H9 (cell line): ENCODE data around the gene ELOA. TPM values are rescaled to one million over a fixed set of nuclear protein-coding genes. Genes with fewer than 3 reads are reported as not detected.

Source experiments
- DNase-seq: peaks from one replicate; pipeline ENCODE4 v3.0.0-alpha.2; 2017
- H2AFZ ChIP-seq: one replicate; pipeline ENCODE4 v1.6.1; 2013; ENCODE audit warnings: mild to moderate bottlenecking, low read length, control low read depth, moderate library complexity
- H2AK5ac ChIP-seq: 2 replicates; pipeline ENCODE4 v1.6.1; 2013; ENCODE audit warnings: low read length, control low read depth, mixed read lengths; ENCODE audit not compliant: insufficient read length
- H2BK120ac ChIP-seq: one replicate; pipeline ENCODE4 v1.6.1; 2013; ENCODE audit warnings: low read depth, mild to moderate bottlenecking, low read length, control low read depth, inconsistent platforms; ENCODE audit not compliant: poor library complexity, severe bottlenecking
- H2BK12ac ChIP-seq: 2 replicates; pipeline ENCODE4 v1.6.1; 2013; ENCODE audit warnings: low read length, control low read depth, mixed read lengths, low read depth; ENCODE audit not compliant: insufficient read length
- H2BK15ac ChIP-seq: 2 replicates; pipeline ENCODE4 v1.6.1; 2013; ENCODE audit warnings: low read depth, low read length, control low read depth
- H2BK20ac ChIP-seq: one replicate; pipeline ENCODE4 v1.6.1; 2013; ENCODE audit warnings: low read depth, mild to moderate bottlenecking, low read length, control low read depth, inconsistent platforms; ENCODE audit not compliant: poor library complexity, severe bottlenecking
- H2BK5ac ChIP-seq: 2 replicates; pipeline ENCODE4 v1.6.1; 2013; ENCODE audit warnings: low read length, control low read depth, mixed read lengths; ENCODE audit not compliant: insufficient read length
- H3K14ac ChIP-seq: 2 replicates; pipeline ENCODE4 v1.6.1; 2013; ENCODE audit warnings: low read length, control low read depth; ENCODE audit not compliant: insufficient read depth
- H3K18ac ChIP-seq: 2 replicates; pipeline ENCODE4 v1.6.1; 2013; ENCODE audit warnings: low read depth, mild to moderate bottlenecking, mixed read lengths, low read length, control low read depth; ENCODE audit not compliant: insufficient read length
- H3K23ac ChIP-seq: 2 replicates; pipeline ENCODE4 v1.6.1; 2013; ENCODE audit warnings: low read length, control low read depth, mixed read lengths, low read depth; ENCODE audit not compliant: insufficient read length
- H3K23me2 ChIP-seq: 2 replicates; pipeline ENCODE4 v1.6.1; 2013; ENCODE audit warnings: low read depth, mild to moderate bottlenecking, mixed read lengths, low read length, control low read depth; ENCODE audit not compliant: insufficient read length, poor library complexity, severe bottlenecking
- H3K27ac ChIP-seq: 2 replicates; pipeline ENCODE4 v1.5.1; 2013; ENCODE audit warnings: low read length, control low read depth, mixed read lengths, low read depth; ENCODE audit not compliant: insufficient read length
- H3K27me3 ChIP-seq: 2 replicates; pipeline ENCODE4 v1.6.1; 2013; ENCODE audit warnings: low read length, control low read depth, inconsistent platforms; ENCODE audit not compliant: insufficient read depth
- H3K4ac ChIP-seq: 2 replicates; pipeline ENCODE4 v1.6.1; 2013; ENCODE audit warnings: low read depth, mild to moderate bottlenecking, control low read depth, inconsistent platforms, low read length, moderate library complexity
- H3K4me1 ChIP-seq: 2 replicates; pipeline ENCODE4 v1.6.1; 2013; ENCODE audit warnings: low read length, control low read depth, inconsistent platforms; ENCODE audit not compliant: insufficient read depth
- H3K4me2 ChIP-seq: 2 replicates; pipeline ENCODE4 v1.6.1; 2013; ENCODE audit warnings: low read length, control low read depth, mixed read lengths; ENCODE audit not compliant: insufficient read length, insufficient read depth
- H3K56ac ChIP-seq: 2 replicates; pipeline ENCODE4 v1.6.1; 2013; ENCODE audit warnings: low read depth, mild to moderate bottlenecking, mixed read lengths, low read length, control low read depth; ENCODE audit not compliant: insufficient read length
- H3K79me1 ChIP-seq: 2 replicates; pipeline ENCODE4 v1.6.1; 2013; ENCODE audit warnings: low read depth, mild to moderate bottlenecking, moderate library complexity, low read length, control low read depth, inconsistent platforms; ENCODE audit not compliant: insufficient read depth, poor library complexity, severe bottlenecking
- H3K79me2 ChIP-seq: 2 replicates; pipeline ENCODE4 v1.6.1; 2013; ENCODE audit warnings: low read length, control low read depth, inconsistent platforms; ENCODE audit not compliant: insufficient read depth
- H3K9ac ChIP-seq: 2 replicates; pipeline ENCODE4 v1.6.1; 2013; ENCODE audit warnings: low read length, control low read depth, mixed read lengths; ENCODE audit not compliant: insufficient read length; ENCODE audit errors: extremely low read depth
- H3K9me3 ChIP-seq: one replicate; pipeline ENCODE4 v1.6.1; 2013; ENCODE audit warnings: low read depth, low read length, inconsistent platforms; ENCODE audit not compliant: control insufficient read depth
- H3T11ph ChIP-seq: one replicate; pipeline ENCODE4 v1.6.1; 2013; ENCODE audit warnings: mild to moderate bottlenecking, low read length, control low read depth, inconsistent platforms
- H4K20me1 ChIP-seq: one replicate; pipeline ENCODE4 v1.6.1; 2013; ENCODE audit not compliant: control insufficient read depth, insufficient read length, insufficient read depth
- H4K5ac ChIP-seq: 2 replicates; pipeline ENCODE4 v1.6.1; 2013; ENCODE audit warnings: low read depth, mild to moderate bottlenecking, mixed read lengths, low read length, control low read depth; ENCODE audit not compliant: insufficient read length
- H4K8ac ChIP-seq: replicated peaks from 2 replicates; pipeline ENCODE4 v1.6.1; 2013; ENCODE audit warnings: low read length, control low read depth, mixed read lengths, low read depth; ENCODE audit not compliant: insufficient read length
- H4K91ac ChIP-seq: 2 replicates; pipeline ENCODE4 v1.6.1; 2013; ENCODE audit warnings: low read depth, mild to moderate bottlenecking, moderate library complexity, mixed read lengths, low read length, control low read depth; ENCODE audit not compliant: insufficient read length
- H3K27ac Mint-ChIP-seq, 3 experiments: 2 replicates in 2 of 3; 3 replicates in 1 of 3; pipeline ENCODE4 v1.8.0; 2020 to 2021; ENCODE audit warnings: mixed read lengths in 3 of 3, mild to moderate bottlenecking in 1 of 3, moderate library complexity in 1 of 3
- H3K27me3 Mint-ChIP-seq: 2 replicates; pipeline ENCODE4 v1.8.0; 2021; ENCODE audit warnings: low read depth, mild to moderate bottlenecking, moderate library complexity, mixed read lengths
- H3K36me3 Mint-ChIP-seq, 3 experiments: 2 replicates in 2 of 3; 3 replicates in 1 of 3; pipeline ENCODE4 v1.8.0; 2020 to 2021; ENCODE audit warnings: low read depth in 3 of 3, mixed read lengths in 3 of 3; ENCODE audit not compliant: insufficient read depth in 1 of 3
- H3K4me1 Mint-ChIP-seq, 2 experiments: 2 replicates each; pipeline ENCODE4 v1.8.0; 2020; ENCODE audit warnings: mixed read lengths in 2 of 2
- H3K4me3 Mint-ChIP-seq, 2 experiments: 2 replicates in 1 of 2; 3 replicates in 1 of 2; pipeline ENCODE4 v1.8.0; 2020 to 2021; ENCODE audit warnings: mild to moderate bottlenecking in 2 of 2, mixed read lengths in 2 of 2, moderate library complexity in 1 of 2
- H3K9me3 Mint-ChIP-seq, 2 experiments: 2 replicates in 1 of 2; 3 replicates in 1 of 2; pipeline ENCODE4 v1.8.0; 2020; ENCODE audit warnings: mild to moderate bottlenecking in 2 of 2, mixed read lengths in 2 of 2, moderate library complexity in 1 of 2
- WGBS: extraction: QIAGEN DNeasy Blood & Tissue Kit; methylation state at CpG from one replicate; pipeline ENCODE4 v1.1.7; 2013; ENCODE audit warnings: missing lambda C conversion rate, low lambda C conversion rate, mixed read lengths; ENCODE audit not compliant: insufficient read length; ENCODE audit errors: extremely low coverage; 5-methylcytosine and 5-hydroxymethylcytosine counted together
- total RNA-seq: library from RNA; stranded (reverse); gene quantifications from 2 replicates; pipeline ENCODE4 v1.2.1, GENCODE V29; 2021
- TF ChIP-seq, protein P1 (sequence below): fragments of 200-600 bp; sonication (generic); conservative IDR thresholded peaks from 3 replicates; pipeline ENCODE4 v1.8.0; 2021; ENCODE audit warnings: antibody characterized with exemption, mild to moderate bottlenecking

ELOA gene
- total RNA-seq, 1 experiment from 2014 or later, result 66.2 TPM

- H3K9me3 Mint-ChIP-seq, result no peaks in the 10 kb centered on the region
- no peak overlapping the region for H3K14ac ChIP-seq
- H3K9me3 ChIP-seq, result no peaks in the 10 kb centered on the region
- H2AFZ ChIP-seq, result no peak overlapping the region
- no peaks in the 10 kb centered on the region for H3K79me1 ChIP-seq
- H3K79me2 ChIP-seq, result no peaks in the 10 kb centered on the region
- WGBS, result no CpG with 5 or more reads among the region's 7 CpGs
- no peak overlapping the region for H4K8ac ChIP-seq
- no peak overlapping the region for H3K27ac ChIP-seq
- no peaks in the 10 kb centered on the region for H3K4me1 ChIP-seq
- no peak overlapping the region for H3K4me2 ChIP-seq
- no peak overlapping the region for H2BK12ac ChIP-seq
- H3K27me3 Mint-ChIP-seq, result no peaks in the 10 kb centered on the region
- DNase-seq, result no peak
- no peak overlapping the region for H2BK15ac ChIP-seq
- no peaks in the 10 kb centered on the region for H3K4me1 Mint-ChIP-seq
- H2BK20ac ChIP-seq, result no peak overlapping the region
- no peak overlapping the region for H3K9ac ChIP-seq
- H4K20me1 ChIP-seq, result peaks cover 2% of the 10 kb centered on the region
- peaks cover 20 to 59% (median 54%) of the 10 kb centered on the region in 3 experiments; a peak in 6 of 7 replicates for H3K36me3 Mint-ChIP-seq
- no peak overlapping the region for H3T11ph ChIP-seq
- H2AK5ac ChIP-seq, result no peak overlapping the region
- H3K23ac ChIP-seq, result no peak overlapping the region
- no peak overlapping the region for H2BK120ac ChIP-seq
- H3K18ac ChIP-seq, result no peak overlapping the region
- H2BK5ac ChIP-seq, result no peak overlapping the region
- no peak overlapping the region for H3K56ac ChIP-seq
- TF ChIP-seq, protein P1, sequence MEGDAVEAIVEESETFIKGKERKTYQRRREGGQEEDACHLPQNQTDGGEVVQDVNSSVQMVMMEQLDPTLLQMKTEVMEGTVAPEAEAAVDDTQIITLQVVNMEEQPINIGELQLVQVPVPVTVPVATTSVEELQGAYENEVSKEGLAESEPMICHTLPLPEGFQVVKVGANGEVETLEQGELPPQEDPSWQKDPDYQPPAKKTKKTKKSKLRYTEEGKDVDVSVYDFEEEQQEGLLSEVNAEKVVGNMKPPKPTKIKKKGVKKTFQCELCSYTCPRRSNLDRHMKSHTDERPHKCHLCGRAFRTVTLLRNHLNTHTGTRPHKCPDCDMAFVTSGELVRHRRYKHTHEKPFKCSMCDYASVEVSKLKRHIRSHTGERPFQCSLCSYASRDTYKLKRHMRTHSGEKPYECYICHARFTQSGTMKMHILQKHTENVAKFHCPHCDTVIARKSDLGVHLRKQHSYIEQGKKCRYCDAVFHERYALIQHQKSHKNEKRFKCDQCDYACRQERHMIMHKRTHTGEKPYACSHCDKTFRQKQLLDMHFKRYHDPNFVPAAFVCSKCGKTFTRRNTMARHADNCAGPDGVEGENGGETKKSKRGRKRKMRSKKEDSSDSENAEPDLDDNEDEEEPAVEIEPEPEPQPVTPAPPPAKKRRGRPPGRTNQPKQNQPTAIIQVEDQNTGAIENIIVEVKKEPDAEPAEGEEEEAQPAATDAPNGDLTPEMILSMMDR, result no peak
- no peak overlapping the region for H4K91ac ChIP-seq
- no peak overlapping the region for H4K5ac ChIP-seq
- no peak overlapping the region for H3K4me3 Mint-ChIP-seq
- no peak overlapping the region; a peak in 1 of 7 replicates for H3K27ac Mint-ChIP-seq
- H3K23me2 ChIP-seq, result no peaks in the 10 kb centered on the region
- no peak overlapping the region for H3K4ac ChIP-seq
- H3K27me3 ChIP-seq, result no peaks in the 10 kb centered on the region
Measured at GRCh38 chr1:23763041-23763577, 19.8 kb downstream of the ELOA start.
